GM12878 (cell line): ENCODE results near the gene PIR. TPM values are rescaled to one million over a fixed set of nuclear protein-coding genes. Genes with fewer than 3 reads are reported as not detected.

ENCODE experiments used
- CREB1 ChIP-seq: IDR thresholded peaks from 2 replicates; pipeline ENCODE4 v1.6.1; 2012; ENCODE audit warnings: low read depth, mild to moderate bottlenecking, inconsistent platforms
- KAT2A ChIP-seq: conservative IDR thresholded peaks from 2 replicates; pipeline ENCODE4 v1.6.1; 2011; ENCODE audit warnings: low read depth, low read length; ENCODE audit not compliant: control insufficient read depth
- KLF5 ChIP-seq: fragments of 450-650 bp; IDR thresholded peaks from 2 replicates; pipeline ENCODE4 v1.6.1; 2014; ENCODE audit warnings: mild to moderate bottlenecking; ENCODE audit not compliant: partially characterized antibody
- NFXL1 ChIP-seq: fragments of 450-650 bp; IDR thresholded peaks from 2 replicates; pipeline ENCODE4 v1.6.1; 2017; ENCODE audit warnings: antibody characterized with exemption, mild to moderate bottlenecking, borderline replicate concordance
- NR2C2 ChIP-seq: IDR thresholded peaks from 2 replicates; pipeline ENCODE4 v1.6.1; 2011; ENCODE audit warnings: borderline replicate concordance, low read depth; ENCODE audit not compliant: control insufficient read depth, insufficient read length
- POLR2AphosphoS5 ChIP-seq: IDR thresholded peaks from 2 replicates; pipeline ENCODE4 v1.6.1; 2011; ENCODE audit warnings: mild to moderate bottlenecking, low read length, inconsistent platforms
- RB1 ChIP-seq: fragments of 450-650 bp; formaldehyde crosslinking; IDR thresholded peaks from 2 replicates; pipeline ENCODE4 v1.6.1; 2017; ENCODE audit warnings: mild to moderate bottlenecking, borderline replicate concordance
- SMC3 ChIP-seq: IDR thresholded peaks from 2 replicates; pipeline ENCODE4 v1.6.1; 2011; ENCODE audit warnings: low read length, improper control_type of control experiment, borderline replicate concordance
- YY1 ChIP-seq: IDR thresholded peaks from 2 replicates; pipeline ENCODE4 v1.6.1; 2011; ENCODE audit warnings: low read depth, mild to moderate bottlenecking, low read length
- ZNF24 ChIP-seq: fragments of 450-650 bp; IDR thresholded peaks from 2 replicates; pipeline ENCODE4 v1.6.1; 2017; ENCODE audit warnings: antibody characterized with exemption, mild to moderate bottlenecking
- ZZZ3 ChIP-seq: IDR thresholded peaks from 2 replicates; pipeline ENCODE4 v1.6.1; 2011; ENCODE audit warnings: low read depth; ENCODE audit not compliant: control insufficient read depth, insufficient read length
- polyA plus RNA-seq, 11 experiments: library from polyadenylated mRNA; depleted of rRNA in 4 of 11; unstranded in 6 of 11; stranded (reverse) in 5 of 11; fragments of >200 nt; fragmentation: Nextera tagmentation in 4 of 11; fragmentation: Illumina TruSeq in 1 of 11; extraction: Ambion mirVana in 4 of 11; extraction: Trizol in 1 of 11; gene quantifications; 1 replicate in 1 of 11; 2 replicates in 10 of 11; pipeline versions ENCODE4 v1.2.1 to v1.2.3, GENCODE V29; 2011 to 2016; ENCODE audit warnings: inconsistent platforms in 2 of 11, missing spikeins in 2 of 11, low read depth in 1 of 11
- total RNA-seq, 4 experiments: library from RNA; depleted of rRNA in 3 of 4; stranded (reverse); fragments of >200 nt in 3 of 4; fragmentation: Illumina TruSeq in 1 of 4; extraction: Trizol in 1 of 4; gene quantifications; 2 replicates each; pipeline versions ENCODE4 v1.2.1 to v1.2.3, GENCODE V29; 2013 to 2021
- TF ChIP-seq, protein P1 (sequence below): fragments of 450-650 bp; IDR thresholded peaks from 2 replicates; pipeline ENCODE4 v1.6.1; 2017; ENCODE audit warnings: mild to moderate bottlenecking, moderate library complexity
- TF ChIP-seq, protein P2 (sequence below): IDR thresholded peaks from 2 replicates; pipeline ENCODE4 v1.6.1; 2012; ENCODE audit warnings: low read depth, low read length, improper control_type of control experiment

PIR gene
- total and polyA plus RNA-seq, 10 of the 15 experiments (the other 5 are each of a cell fraction or from before 2014, with no cell fraction given) = 3.8 to 16.5 (median 7.3) TPM

DNA sequence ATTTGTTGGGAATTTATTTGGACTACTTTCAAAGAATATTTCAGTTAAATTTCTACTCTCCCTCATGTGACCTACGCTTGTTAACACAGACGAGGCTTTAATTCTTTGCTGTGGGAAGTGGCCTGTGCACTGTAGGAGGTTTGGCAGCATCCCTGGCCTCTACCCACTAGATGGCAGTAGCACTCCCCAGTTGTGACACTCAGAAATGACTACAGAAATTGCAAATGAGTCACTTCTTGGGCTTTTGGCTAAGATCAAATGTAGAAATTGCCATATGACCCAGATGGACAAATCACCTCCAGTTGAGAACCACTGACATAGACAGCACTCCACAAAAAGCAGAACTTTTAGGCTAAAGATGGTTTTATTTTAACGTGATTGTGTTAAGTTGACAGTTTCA lies 22.1 kb downstream of the PIR start (continued):
- TF ChIP-seq ZZZ3 (no peak), SMC3 (peak; percentile 52; the same call in 1 of the 2 replicates), NR2C2 (no peak), POLR2AphosphoS5 (no peak), YY1 (peak; percentile 55; the same call in 1 of the 2 replicates), KAT2A (no peak), NFXL1 (no peak), RB1 (no peak), ZNF24 (no peak), KLF5 (no peak), CREB1 (no peak)
- TF ChIP-seq, protein P1, sequence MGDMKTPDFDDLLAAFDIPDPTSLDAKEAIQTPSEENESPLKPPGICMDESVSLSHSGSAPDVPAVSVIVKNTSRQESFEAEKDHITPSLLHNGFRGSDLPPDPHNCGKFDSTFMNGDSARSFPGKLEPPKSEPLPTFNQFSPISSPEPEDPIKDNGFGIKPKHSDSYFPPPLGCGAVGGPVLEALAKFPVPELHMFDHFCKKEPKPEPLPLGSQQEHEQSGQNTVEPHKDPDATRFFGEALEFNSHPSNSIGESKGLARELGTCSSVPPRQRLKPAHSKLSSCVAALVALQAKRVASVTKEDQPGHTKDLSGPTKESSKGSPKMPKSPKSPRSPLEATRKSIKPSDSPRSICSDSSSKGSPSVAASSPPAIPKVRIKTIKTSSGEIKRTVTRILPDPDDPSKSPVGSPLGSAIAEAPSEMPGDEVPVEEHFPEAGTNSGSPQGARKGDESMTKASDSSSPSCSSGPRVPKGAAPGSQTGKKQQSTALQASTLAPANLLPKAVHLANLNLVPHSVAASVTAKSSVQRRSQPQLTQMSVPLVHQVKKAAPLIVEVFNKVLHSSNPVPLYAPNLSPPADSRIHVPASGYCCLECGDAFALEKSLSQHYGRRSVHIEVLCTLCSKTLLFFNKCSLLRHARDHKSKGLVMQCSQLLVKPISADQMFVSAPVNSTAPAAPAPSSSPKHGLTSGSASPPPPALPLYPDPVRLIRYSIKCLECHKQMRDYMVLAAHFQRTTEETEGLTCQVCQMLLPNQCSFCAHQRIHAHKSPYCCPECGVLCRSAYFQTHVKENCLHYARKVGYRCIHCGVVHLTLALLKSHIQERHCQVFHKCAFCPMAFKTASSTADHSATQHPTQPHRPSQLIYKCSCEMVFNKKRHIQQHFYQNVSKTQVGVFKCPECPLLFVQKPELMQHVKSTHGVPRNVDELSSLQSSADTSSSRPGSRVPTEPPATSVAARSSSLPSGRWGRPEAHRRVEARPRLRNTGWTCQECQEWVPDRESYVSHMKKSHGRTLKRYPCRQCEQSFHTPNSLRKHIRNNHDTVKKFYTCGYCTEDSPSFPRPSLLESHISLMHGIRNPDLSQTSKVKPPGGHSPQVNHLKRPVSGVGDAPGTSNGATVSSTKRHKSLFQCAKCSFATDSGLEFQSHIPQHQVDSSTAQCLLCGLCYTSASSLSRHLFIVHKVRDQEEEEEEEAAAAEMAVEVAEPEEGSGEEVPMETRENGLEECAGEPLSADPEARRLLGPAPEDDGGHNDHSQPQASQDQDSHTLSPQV = no peak
- TF ChIP-seq, protein P2, sequence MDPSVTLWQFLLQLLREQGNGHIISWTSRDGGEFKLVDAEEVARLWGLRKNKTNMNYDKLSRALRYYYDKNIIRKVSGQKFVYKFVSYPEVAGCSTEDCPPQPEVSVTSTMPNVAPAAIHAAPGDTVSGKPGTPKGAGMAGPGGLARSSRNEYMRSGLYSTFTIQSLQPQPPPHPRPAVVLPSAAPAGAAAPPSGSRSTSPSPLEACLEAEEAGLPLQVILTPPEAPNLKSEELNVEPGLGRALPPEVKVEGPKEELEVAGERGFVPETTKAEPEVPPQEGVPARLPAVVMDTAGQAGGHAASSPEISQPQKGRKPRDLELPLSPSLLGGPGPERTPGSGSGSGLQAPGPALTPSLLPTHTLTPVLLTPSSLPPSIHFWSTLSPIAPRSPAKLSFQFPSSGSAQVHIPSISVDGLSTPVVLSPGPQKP = no peak
